DMS 273 (cell line): ENCODE data around the gene MAP3K13.
"Not testable (repeated sequence)": the region's sequence is repeated elsewhere in the genome, so short reads cannot be mapped to it uniquely, and the experiment has no call there.

ENCODE experiments used
- DNase-seq: peaks from one replicate; lab custom pipeline; 2025; ENCODE audit not compliant: unreplicated experiment; lab: John Stamatoyannopoulos, UW

Gene MAP3K13

DNA sequence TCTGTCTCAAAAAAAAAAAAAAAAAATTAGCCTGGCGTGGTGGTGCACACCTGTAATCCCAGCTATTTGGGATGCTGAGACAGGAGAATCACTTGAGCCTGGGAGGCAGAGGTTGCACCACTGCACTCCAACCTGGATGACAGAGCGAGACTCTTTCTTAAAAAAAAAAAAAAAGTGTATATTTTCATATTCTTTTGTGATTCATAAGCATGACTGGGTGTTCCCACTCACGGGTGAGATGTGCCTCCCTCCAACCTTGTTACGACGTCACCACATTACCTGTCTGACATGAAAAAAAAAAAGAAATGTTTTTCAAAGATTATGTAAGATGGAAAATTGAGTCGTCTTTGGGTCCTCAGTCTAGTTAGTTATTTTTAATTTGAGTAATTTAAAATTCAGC lies 79.1 kb downstream of the MAP3K13 start:
- DNase-seq: no peak

DNA sequence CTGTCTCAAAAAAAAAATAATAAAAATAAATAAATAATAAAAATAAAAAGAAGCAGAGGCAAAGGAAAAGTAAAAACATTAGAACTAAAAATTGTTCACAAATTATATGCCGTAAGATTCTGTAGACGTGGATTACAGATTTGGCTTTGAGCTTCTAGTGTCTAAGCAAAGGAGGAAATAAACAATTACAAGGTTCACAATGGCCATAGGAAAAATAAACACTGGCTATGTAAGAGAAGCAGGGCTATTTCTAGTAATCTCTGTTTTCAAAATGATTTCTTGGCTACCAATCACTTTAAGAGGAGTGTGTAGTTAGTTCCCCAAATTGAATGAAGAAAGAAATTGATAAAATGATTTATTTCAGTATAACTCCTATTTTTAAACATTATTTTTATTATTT lies 81.4 kb downstream of the MAP3K13 start:
- DNase-seq: no peak

DNA sequence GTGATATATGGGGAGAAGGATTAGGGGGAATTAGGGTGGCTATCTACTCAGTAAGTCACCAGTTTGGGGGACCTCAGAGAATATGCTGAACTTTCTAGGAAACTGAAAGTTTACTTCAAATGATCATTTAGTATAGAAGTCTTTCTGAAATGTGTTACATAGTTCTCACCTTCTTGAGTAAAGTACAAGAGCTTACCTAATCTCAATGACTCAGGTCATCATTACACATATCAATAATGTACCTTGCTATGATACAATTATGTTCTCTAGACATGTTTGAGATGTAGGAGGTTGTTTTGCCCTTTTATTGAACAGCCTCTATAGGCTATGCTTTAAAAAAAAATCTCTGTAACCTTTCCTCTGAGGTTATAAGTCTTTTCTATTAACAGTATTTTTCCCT lies 85.2 kb downstream of the MAP3K13 start:
- DNase-seq: no peak

DNA sequence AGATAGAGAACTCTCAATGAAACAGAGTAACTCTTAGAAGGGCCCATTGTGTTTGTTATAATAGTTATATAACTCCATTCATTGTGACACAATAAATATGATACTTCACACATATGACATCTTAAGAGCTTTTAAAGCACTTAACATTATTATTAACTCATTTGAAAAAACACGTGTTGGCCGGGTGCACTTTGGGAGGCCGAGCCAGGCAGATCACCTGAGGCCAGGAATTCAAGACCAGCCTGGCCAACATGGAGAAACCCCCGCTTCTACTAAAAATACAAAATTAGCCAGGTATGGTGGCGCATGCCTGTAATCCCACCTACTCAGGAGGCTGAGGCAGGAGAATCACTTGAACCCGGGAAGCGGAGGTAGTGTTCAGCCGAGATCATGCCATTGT lies 88.5 kb downstream of the MAP3K13 start:
- DNase-seq: not testable (repeated sequence)

DNA sequence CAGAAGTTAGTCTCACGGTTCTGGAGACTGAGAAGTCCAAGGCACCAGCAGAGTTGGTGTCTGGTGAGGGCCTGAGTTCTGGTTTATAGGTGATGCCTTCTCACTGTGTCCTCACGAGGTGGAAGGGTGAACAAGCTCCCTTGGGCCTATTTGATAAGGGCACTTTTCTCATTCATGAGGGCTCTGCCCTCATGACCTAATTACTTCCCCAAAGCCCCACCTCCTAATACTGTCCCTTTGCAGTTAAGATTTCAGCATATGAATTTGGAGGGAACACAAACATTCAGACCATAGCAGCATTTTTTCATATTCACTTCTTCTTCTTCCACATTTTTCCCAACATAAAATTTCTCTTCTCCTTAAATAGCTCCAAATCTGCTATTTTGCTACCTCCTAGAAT lies 94.4 kb downstream of the MAP3K13 start:
- DNase-seq: no peak

DNA sequence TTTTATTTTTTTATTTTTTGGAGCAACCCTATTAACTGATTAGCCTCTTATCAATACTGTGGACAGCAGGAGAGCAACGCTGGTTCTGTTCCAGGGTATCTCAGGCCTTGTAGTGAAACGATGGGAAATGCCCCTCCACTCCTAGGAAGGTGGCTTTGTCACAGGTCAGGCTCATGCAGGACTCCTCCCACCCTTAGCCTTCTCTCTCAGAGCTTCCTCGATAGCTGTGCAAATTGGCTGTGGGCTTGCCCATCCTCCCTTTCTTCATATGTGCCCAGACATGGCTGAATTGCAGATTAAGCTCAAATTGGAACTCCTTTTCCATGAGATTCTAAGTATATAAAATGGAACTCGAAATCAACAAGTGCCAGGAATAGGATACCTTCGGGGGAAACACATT lies 97.4 kb downstream of the MAP3K13 start:
- DNase-seq: no peak

DNA sequence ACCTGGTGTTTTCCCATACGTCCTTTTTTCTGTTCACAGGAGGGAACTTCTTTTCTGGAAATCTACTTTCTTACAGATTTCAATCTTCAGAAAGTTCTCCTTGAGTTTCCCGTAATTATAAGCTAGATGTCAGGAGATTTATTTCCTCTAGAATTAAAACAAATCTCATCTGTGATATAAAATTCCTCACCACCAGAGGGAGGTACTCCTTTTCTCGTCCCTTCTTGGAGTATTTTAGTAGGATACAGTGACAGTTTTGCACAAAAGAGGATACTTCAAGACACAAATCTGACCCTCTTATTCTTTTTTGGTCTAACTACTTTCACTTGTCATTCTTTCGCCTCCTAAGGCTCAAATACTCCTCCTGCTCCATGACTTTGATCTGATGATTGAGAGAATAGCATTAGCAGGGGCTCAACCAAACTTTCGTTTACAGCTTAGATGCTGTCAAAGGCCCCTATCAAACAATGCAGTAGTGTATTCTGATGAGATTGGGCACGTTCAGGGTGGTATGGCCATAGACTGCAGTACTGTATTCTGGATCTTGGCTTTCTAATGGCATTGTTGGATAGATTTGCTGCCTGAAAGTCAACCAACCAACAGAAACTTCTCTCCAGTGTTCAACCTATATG lies 97.9 kb downstream of the MAP3K13 start:
- peak; percentile 60 for DNase-seq

DNA sequence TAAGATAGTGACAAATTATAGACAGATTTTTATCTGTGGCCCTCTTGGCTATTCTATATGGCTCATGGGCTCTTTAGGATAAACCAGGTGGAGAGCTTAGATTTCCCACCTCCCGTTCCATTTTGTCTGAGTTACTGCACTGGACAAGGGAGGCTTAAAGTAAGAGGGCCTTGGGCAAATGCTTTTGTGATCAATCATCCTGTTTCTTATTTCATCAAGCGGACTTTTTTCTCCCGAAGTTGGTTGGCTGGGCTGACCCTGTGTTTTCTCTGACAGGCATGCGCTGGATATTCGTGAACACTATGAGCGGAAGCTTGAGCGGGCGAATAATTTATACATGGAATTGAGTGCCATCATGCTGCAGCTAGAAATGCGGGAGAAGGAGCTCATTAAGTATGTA lies 102.5 kb downstream of the MAP3K13 start:
- no peak for DNase-seq

DNA sequence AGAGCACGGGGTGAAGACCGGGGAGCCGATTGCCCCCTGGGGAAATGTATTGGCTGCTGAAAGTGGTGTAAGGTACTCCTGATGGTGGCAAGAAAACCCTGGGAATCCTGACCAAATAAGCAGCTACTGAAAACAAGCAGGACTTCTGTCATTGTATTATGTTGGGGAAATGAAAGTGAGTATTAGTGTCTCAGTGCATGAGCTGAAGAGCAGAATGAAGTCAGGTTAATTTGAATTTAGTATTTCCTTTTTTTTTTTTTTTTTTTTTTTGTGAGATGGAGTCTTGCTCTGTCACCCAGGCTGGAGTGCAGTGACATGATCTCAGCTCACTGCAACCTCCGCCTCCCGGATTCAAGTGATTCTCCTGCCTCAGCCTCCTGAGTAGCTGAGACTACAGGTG lies 103.2 kb downstream of the MAP3K13 start:
- DNase-seq: not testable (repeated sequence)

DNA sequence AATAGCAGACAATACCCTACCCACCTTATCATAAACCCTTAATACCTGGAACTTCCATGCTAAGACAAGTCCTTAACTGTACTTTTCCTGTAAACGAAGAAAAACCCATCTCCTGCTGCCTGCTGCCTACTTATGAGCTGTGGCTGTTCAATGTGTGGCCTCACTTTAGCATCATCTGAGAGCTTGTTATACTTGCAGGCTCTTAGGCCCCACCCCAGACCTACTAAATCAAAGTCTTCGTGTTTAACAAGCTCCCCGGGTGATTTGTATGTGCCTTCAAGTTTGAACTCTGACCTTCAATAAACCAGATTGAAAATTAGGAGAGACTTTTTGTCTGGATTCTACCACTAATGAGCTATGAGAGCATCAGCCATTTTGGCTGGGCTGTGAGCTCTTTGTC lies 106.6 kb downstream of the MAP3K13 start:
- DNase-seq: no peak

DNA sequence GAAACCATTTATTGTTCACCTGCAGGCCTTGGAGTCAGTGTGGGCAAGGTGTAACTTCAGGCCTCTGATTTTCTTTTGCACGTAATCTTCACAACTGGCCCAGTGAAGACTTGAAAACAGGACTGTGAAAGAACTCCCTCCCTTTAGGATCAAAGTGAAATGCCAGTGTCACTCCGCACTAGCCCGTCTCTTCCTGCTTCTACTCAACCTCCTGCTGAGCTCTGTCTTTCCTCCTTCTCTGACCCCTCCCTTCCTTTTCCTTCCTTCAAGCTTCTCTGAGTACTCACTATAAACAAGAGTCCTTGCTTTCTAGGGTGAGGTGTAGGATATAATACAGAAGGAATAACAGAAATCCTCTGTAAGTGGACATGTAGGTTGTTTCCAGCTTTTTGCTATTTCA lies 107.4 kb downstream of the MAP3K13 start:
- DNase-seq: no peak

DNA sequence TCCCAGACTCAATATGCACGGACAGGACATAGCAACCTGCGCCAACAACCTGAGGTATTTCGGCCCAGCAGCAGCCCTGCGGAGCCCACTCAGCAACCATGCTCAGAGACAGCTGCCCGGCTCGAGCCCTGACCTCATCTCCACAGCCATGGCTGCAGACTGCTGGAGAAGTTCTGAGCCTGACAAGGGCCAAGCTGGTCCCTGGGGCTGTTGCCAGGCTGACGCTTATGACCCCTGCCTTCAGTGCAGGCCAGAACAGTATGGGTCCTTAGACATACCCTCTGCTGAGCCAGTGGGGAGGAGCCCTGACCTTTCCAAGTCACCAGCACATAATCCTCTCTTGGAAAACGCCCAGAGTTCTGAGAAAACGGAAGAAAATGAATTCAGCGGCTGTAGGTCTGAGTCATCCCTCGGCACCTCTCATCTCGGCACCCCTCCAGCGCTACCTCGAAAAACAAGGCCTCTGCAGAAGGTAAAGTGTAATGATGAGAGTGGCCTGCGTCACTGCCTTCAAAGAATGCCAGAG lies 110.4 kb downstream of the MAP3K13 start:
- no peak for DNase-seq

DNA sequence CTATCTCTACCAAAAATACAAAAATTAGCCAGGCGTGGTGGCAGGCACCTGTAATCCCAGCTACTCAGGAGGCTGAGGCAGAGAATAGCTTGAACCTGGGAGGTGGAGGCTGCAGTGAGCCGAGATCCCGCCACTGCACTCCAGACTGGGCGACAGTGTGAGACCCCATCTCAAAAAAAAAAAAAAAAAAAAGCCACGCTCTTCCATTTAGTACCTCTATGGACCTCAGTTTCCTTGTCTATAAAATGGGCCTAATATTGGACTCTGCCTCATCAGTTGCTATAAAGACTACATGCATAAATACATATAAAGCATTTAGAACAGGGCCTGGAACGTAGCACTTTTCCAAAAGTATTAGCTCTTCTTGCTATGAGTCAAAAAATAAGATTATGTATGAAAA lies 112.0 kb downstream of the MAP3K13 start:
- not testable (repeated sequence) for DNase-seq

DNA sequence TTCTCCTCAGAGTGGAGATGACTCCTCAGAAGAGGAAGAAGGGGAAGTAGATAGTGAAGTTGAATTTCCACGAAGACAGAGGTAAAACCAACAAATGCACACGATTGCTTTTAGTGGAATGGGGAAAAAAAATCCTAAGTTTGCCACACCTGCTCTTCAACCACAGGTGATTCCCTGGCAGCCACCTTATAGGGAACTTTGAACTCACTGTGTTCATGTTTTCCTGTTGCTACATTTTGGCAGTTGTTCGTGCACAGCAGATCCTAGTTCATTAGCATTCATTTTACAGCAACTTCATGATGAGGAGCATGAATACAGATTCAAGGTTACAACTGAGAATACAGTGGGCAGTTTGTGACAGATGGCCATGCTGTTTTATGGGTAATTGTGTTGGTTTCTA lies 114.4 kb downstream of the MAP3K13 start:
- peak; percentile 32 for DNase-seq

DNA sequence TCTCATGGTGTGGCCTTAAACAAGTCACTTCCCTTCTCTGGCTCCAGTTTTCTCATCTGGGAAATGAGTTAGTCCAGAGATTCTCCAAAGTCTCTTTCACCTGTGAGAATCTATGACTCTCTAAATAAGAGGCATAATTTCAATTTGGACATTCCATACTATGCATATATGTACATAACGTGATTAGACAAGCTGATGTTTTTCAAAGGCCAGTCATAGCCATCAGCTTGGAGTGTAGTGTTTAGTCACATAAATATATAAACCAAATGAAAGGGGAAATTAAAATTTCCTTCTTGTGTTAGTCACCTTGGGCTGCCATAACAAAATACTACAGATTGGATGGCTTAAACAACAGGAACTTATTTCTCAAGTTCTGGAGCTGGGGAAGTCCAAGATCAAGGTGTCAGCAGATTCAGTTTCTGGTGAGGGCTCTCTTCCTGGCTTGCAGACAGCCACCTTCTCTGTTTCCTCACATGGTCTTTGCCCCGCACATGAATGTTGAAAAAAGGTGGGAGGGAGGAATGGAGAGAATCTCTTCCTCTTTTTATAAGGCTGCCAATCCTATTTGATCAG lies 116.5 kb downstream of the MAP3K13 start:
- DNase-seq: no peak

DNA sequence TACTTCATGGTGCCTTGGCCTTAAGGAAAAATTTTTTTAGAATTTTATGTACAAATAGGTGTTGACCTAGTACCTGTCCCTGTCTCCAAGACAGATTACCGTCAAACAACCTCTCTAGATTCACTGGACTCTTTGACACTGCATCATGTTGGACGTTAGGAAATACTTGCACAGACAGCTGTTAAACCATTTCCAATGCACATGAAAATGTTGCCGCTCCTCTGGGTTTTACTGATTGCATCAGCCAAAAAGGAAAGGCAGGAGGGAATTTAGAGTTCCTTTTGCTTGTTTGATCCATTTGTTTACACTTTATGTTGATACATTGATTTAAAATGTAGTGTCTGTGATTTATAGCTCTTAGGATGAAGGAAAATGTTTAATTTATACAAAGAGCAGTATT lies 121.4 kb downstream of the MAP3K13 start:
- no peak for DNase-seq

DNA sequence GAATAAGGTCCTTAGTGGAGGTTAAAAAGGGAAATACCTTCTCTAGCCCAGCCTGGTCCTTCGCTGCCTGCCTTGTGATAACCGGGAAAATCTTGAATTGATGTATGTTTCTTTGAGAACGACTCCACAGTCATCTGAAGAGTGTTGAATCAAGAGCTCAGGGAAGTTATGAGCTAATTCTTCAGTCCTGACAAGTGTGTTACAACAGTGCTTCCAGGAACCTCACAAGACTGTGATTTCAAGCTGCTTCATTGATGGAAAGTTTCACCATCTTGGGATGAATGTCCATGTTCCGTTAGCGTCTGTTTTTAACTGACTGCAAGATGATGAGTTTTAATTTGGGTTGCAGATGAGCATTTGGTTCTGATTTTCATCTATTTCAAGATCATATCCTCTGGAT lies 123.5 kb downstream of the MAP3K13 start:
- no peak for DNase-seq

DNA sequence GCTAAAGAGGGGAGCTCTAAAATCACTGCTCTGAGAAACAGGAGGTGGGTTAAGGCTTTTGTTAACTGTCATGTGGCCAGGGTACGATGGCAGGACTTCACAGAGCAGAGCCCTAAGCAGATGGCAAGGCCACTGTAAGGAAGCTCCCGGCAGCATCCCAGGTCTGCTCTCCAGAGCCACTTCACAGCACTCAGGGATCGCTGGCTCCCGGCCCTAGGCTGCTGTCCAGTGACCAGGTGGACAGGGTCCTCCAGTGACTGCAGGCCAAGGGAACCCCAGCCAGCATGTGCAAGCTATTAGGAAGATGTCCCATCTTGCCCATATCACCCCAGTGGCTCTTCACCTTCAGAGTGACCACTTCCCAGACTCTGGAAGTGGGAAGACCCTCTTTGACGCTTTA lies 125.5 kb downstream of the MAP3K13 start:
- no peak for DNase-seq

DNA sequence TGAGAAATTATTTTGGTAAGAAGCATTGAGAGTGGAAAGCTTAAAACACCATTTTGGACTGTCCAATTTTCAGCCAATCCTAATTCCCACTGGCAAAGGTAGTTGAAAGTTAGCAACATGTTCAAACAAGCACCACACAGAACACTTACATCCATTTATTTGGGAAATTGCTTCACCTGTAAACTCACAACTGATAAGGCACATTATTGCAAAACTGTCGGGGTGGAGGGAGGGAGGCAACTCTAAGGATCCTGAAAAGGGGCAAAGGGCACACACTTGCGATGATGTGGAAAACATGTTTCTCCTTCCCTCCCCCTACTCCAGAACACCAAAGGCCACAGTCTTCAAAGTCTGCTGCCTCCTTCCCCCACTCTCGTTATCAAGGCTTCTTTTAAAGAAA lies 126.5 kb downstream of the MAP3K13 start:
- no peak for DNase-seq

DNA sequence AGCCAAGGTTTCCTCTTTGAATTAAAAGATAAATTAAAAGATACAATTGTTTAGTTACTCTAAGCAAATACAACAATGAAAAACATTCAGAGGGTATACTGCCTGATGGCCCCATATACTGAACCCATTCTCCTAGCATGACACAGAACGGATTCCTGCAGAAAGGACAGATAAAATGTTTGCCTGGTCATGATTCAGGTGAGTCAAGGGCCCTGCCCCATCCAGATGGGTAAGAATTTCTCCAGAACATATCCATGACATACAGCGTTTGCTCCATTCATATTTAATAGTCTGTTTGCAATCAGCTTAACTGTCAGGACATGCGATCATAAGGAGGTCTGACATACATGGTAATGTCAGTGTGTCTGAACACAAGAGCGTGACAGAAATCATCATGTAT lies 127.3 kb downstream of the MAP3K13 start:
- DNase-seq: no peak

DNA sequence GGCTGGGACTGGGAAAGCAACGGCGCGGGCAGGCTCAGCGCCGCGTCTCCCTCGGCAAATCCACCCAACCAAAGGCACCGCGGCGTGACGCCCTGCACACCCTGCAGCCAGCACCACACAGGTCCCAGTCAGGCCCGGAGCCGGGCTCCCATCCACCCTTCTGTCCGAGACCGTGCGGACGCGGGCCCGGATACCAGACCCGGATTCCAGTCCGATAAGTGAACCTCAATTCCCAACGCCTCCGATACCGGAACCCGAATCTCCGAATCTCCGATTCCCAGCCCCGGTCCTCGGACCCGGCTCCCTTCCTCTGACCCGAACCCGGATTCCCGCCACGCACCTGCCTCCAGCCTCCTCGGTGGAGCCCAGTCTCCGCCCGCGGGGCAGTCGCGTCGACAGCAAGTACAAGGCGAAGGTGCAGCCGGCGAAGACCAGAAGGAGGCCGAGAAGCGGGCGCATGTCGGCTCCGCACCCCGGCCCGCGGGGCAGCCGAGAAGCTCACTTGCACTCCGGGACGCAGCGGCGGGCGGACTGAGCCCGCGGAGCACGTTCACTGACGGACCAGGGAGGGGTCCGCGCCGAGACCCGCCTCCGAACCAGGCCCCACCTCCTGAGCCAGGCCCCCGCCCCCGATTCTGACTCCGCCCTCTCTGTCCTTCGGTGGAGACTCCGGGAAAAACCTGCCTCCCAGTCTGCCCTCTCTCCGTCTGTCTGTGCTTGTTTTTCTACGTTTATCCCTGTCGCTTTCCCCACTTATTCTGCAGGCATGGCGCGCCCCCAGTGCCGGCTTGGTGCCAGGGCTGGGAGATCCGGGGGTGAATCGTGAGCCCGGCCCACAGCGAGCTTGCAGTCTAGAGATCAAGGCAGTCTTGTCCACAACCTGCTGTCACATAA lies 135.8 kb downstream of the MAP3K13 start, which contains the start of gene TMEM41A:
TSS of gene TMEM41A (minus strand) at position 533 of the 894 bp plus-strand sequence. CDS start at position 459, 74 bp downstream.
- DNase-seq: peak; percentile 99

DNA sequence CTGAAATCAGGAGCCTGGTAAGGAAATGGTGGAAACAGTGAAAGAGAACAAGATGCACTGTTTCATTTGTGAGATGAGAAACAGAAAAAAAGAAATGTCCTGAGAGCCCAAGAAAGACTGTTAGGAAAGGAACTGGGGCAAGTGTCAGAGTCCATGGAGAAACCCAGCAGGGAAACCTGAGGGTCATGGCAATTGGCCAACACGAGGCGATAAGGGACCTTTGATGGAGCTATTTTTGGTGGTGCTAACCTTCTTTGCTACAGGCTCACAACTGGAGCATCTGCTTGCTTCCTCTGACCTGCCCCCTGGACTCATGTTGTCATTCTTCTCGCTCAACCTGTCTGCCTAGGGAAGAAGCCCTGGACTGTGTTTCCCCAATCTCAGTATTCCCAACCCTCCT lies 140.1 kb downstream of the MAP3K13 start:
- DNase-seq: no peak
